ENCODE measurements around the gene KHDC1.
"Not testable (repeated sequence)": the region's sequence is repeated elsewhere in the genome, so short reads cannot be mapped to it uniquely, and the experiment has no call there.

KHDC1 gene

GRCh38 chr6:73250016-73250415, 13.0 kb downstream of the KHDC1 start:
- DNase-seq (ENCODE audit: low spot score): no peak

- no peak for DNase-seq (ENCODE audit: low spot score)
Observed at GRCh38 chr6:73248192-73248903, 14.6 kb downstream of the KHDC1 start.

GRCh38 chr6:73242001-73242400, 21.0 kb downstream of the KHDC1 start:
- no peak for DNase-seq (ENCODE audit: low spot score)

GRCh38 chr6:73240730-73241129, 22.3 kb downstream of the KHDC1 start:
- DNase-seq (ENCODE audit: low spot score): no peak

GRCh38 chr6:73236144-73236750, 26.7 kb downstream of the KHDC1 start:
- no peak for DNase-seq (ENCODE audit: low spot score)

- no peak for DNase-seq (ENCODE audit: low spot score)
Observed at GRCh38 chr6:73234733-73235132, 28.3 kb downstream of the KHDC1 start.

GRCh38 chr6:73233971-73234370, 29.0 kb downstream of the KHDC1 start:
- not testable (repeated sequence) for DNase-seq (ENCODE audit: low spot score)

GRCh38 chr6:73233048-73233447, 29.9 kb downstream of the KHDC1 start:
- DNase-seq (ENCODE audit: low spot score): no peak

- DNase-seq (ENCODE audit: low spot score): no peak
Observed at GRCh38 chr6:73231986-73232391, 31.0 kb downstream of the KHDC1 start.

GRCh38 chr6:73227606-73228255, 35.3 kb downstream of the KHDC1 start:
- no peak for DNase-seq (ENCODE audit: low spot score)

GRCh38 chr6:73225396-73225795, 37.6 kb downstream of the KHDC1 start, which contains the start of gene KHDC1L:
Gene KHDC1L (minus strand): TSS chr6:73225496. CDS start chr6:73225408, 88 bp downstream.
- no peak for DNase-seq (ENCODE audit: low spot score)

GRCh38 chr6:73216859-73217258, 46.1 kb downstream of the KHDC1 start:
- no peak for DNase-seq (ENCODE audit: low spot score)

- no peak for DNase-seq (ENCODE audit: low spot score)
Observed at GRCh38 chr6:73209117-73209516, 53.9 kb downstream of the KHDC1 start.

GRCh38 chr6:73207221-73207837, 55.7 kb downstream of the KHDC1 start:
- DNase-seq (ENCODE audit: low spot score): no peak

- DNase-seq (ENCODE audit: low spot score): no peak
Observed at GRCh38 chr6:73204252-73204651, 58.7 kb downstream of the KHDC1 start.

- no peak for DNase-seq (ENCODE audit: low spot score)
Observed at GRCh38 chr6:73203098-73203497, 59.9 kb downstream of the KHDC1 start.

- DNase-seq (ENCODE audit: low spot score): no peak
Observed at GRCh38 chr6:73200735-73201134, 62.3 kb downstream of the KHDC1 start.

- DNase-seq (ENCODE audit: low spot score): no peak
Observed at GRCh38 chr6:73200247-73200646, 62.7 kb downstream of the KHDC1 start.

GRCh38 chr6:73194744-73195143, 68.3 kb downstream of the KHDC1 start:
- DNase-seq (ENCODE audit: low spot score): no peak

- not testable (repeated sequence) for DNase-seq (ENCODE audit: low spot score)
Observed at GRCh38 chr6:73193302-73193701, 69.7 kb downstream of the KHDC1 start.

Data from SW480 (cell line).